ENCODE results near the gene HSD17B1.
"Not testable (repeated sequence)": the region's sequence is repeated elsewhere in the genome, so short reads cannot be mapped to it uniquely, and the experiment has no call there.

HSD17B1 gene

GRCh38 chr17:42526031-42526444 is 26.7 kb upstream of the HSD17B1 start:
- no peak for DNase-seq

- no peak for DNase-seq
Measured at GRCh38 chr17:42527932-42528331, 24.8 kb upstream of the HSD17B1 start.

GRCh38 chr17:42529061-42529460 is 23.7 kb upstream of the HSD17B1 start:
- no peak for DNase-seq

- DNase-seq = no peak
Measured at GRCh38 chr17:42530952-42531454, 21.7 kb upstream of the HSD17B1 start.

- peak; percentile 27 for DNase-seq
Measured at GRCh38 chr17:42531455-42532354, 21.0 kb upstream of the HSD17B1 start.

GRCh38 chr17:42535155-42536047 is 17.3 kb upstream of the HSD17B1 start:
- DNase-seq = no peak

- peak; percentile 91 for DNase-seq
Measured at GRCh38 chr17:42536048-42536371, 16.7 kb upstream of the HSD17B1 start, which contains the start of gene NAGLU. Gene NAGLU, plus strand, starts transcription at chr17:42536241. Its CDS starts 32 bp downstream, at chr17:42536273.

GRCh38 chr17:42536372-42537155 is 16.2 kb upstream of the HSD17B1 start:
- DNase-seq = peak; percentile 63

DNA sequence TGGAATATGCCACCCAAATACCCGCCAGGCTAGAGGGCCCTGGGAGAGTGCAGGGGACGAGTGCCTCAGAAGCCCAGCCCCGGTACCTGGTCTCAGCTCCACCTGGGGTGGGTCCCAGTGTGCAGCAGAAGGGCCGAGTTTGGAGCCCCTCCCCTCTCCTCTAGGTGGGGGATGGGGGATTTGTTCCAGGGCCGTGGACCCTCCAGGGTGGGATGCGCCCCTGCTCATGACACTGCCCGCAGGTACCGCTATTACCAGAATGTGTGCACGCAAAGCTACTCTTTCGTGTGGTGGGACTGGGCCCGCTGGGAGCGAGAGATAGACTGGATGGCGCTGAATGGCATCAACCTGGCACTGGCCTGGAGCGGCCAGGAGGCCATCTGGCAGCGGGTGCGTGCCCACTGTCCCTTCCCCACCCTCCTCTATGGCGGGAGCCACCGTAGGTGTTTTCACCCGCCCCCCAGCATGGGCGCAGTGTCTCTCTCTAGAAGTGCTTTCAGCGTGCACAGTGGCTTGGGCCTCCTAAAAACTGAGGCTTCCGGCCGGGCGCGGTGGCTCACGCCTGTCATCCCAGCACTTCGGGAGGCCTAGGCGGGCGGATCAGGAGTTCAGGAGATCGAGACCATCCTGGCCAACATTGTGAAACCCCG is 15.4 kb upstream of the HSD17B1 start:
- DNase-seq = no peak

- DNase-seq = no peak
Measured at GRCh38 chr17:42537826-42538451, 14.8 kb upstream of the HSD17B1 start.

- no peak for DNase-seq
Measured at GRCh38 chr17:42538482-42538881, 14.2 kb upstream of the HSD17B1 start.

GRCh38 chr17:42540558-42540957 is 12.2 kb upstream of the HSD17B1 start:
- DNase-seq = not testable (repeated sequence)

- DNase-seq = no peak
Measured at GRCh38 chr17:42541041-42541833, 11.5 kb upstream of the HSD17B1 start.

GRCh38 chr17:42543190-42544079 is 9.3 kb upstream of the HSD17B1 start:
- no peak for DNase-seq

GRCh38 chr17:42544874-42545283 is 7.8 kb upstream of the HSD17B1 start:
- DNase-seq = no peak

- not testable (repeated sequence) for DNase-seq
Measured at GRCh38 chr17:42545755-42546505, 6.8 kb upstream of the HSD17B1 start.

DNA sequence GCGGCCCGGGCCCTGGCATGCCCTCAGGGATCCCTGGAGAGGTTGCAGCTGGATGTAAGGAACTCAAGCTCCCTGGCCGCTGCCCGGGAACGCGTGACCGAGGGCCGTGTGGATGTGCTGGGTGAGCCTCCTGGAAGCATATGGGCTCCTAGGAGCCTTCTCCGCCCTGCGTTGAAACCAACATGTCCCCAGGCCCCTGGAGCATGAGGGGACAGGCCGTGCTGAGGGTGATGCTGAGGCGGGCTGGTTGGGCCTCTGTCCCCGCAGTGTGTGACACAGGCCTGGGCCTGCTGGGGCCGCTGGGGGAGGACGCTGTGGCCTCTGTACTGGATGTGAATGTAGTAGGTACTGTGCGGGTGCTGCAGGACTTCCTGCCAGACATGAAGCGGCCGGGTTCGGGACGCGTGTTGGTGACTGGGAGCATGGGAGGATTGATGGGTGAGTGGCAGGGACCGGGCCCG is 5.7 kb upstream of the HSD17B1 start:
- DNase-seq = no peak

DNA sequence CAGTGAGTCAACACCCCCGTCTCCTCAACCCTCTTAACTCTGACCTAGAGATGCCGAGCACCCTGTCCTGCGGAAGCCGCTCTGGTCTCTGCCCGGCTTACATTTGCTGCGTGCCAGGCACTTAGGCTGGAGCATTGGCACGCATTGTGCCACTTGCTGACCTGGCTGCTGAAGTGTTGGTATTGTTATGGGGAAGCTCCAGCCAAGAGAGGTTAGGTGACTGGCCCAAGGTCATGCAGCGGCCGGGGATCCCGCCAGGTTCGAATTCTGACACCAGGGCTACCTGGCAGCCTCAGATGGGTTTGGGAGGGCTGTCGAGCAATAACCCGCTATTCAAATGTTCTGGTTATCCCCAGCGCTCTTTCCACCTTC is 5.0 kb upstream of the HSD17B1 start:
- no peak for DNase-seq

Measured in NCI-H1105 (cell line).